WTC11 (cell line): ENCODE results near the gene GRID2. TPM values are rescaled to one million over a fixed set of nuclear protein-coding genes. Genes with fewer than 3 reads are reported as not detected.

Experiments
- ATAC-seq: fragments of 200-7000 bp; cut with Tn5 transposase; 2 replicates; pipeline ENCODE4 v1.10.0; 2021; ENCODE audit warnings: mild to moderate bottlenecking, moderate library complexity
- CTCF ChIA-PET: fragments of 300-600 bp; sonication (Branson Sonifier 250); formaldehyde crosslinking; loops from one replicate; lab custom pipeline; 2021; ENCODE audit warnings: antibody characterized with exemption; lab: Charles Lee
- POLR2A ChIA-PET: fragments of 350-600 bp; sonication (Branson Sonifier 250); formaldehyde crosslinking; loops from one replicate; lab custom pipeline; 2021; ENCODE audit warnings: antibody characterized with exemption; lab: Charles Lee
- DNase-seq: peaks from one replicate; pipeline ENCODE4 v3.0.0; 2021; ENCODE audit warnings: low spot score
- H3K27ac Mint-ChIP-seq: 2 replicates; pipeline ENCODE4 v1.8.0; 2021; ENCODE audit warnings: mixed read lengths
- H3K27me3 Mint-ChIP-seq: 2 replicates; pipeline ENCODE4 v1.8.0; 2021; ENCODE audit warnings: low read depth, mild to moderate bottlenecking, moderate library complexity, mixed read lengths
- H3K36me3 Mint-ChIP-seq: 2 replicates; pipeline ENCODE4 v1.8.0; 2021; ENCODE audit warnings: mixed read lengths
- H3K4me1 Mint-ChIP-seq: 2 replicates; pipeline ENCODE4 v1.8.0; 2022; ENCODE audit warnings: mixed read lengths
- H3K4me3 Mint-ChIP-seq: 2 replicates; pipeline ENCODE4 v1.8.0; 2021; ENCODE audit warnings: mild to moderate bottlenecking, moderate library complexity, mixed read lengths
- H3K9me3 Mint-ChIP-seq: 2 replicates; pipeline ENCODE4 v1.8.0; 2021; ENCODE audit warnings: mixed read lengths
- ATF6 ChIP-seq: sonication (generic); formaldehyde crosslinking; IDR thresholded peaks from 2 replicates; pipeline ENCODE4 v1.8.1; 2023; ENCODE audit warnings: mild to moderate bottlenecking, missing genetic modification reagents
- E2F1 ChIP-seq: sonication (generic); formaldehyde crosslinking; IDR thresholded peaks from 2 replicates; pipeline ENCODE4 v1.8.0; 2022; ENCODE audit warnings: mild to moderate bottlenecking, missing genetic modification reagents
- E2F5 ChIP-seq: sonication (generic); formaldehyde crosslinking; IDR thresholded peaks from 2 replicates; pipeline ENCODE4 v1.8.1; 2022; ENCODE audit warnings: mild to moderate bottlenecking, moderate library complexity, missing genetic modification reagents
- FOXJ3 ChIP-seq: sonication (generic); formaldehyde crosslinking; IDR thresholded peaks from 2 replicates; pipeline ENCODE4 v1.9.0; 2021; ENCODE audit warnings: missing genetic modification reagents, mild to moderate bottlenecking, borderline replicate concordance
- FOXP1 ChIP-seq: sonication (generic); formaldehyde crosslinking; IDR thresholded peaks from 2 replicates; pipeline ENCODE4 v1.8.0; 2022; ENCODE audit warnings: missing genetic modification reagents, mild to moderate bottlenecking, moderate library complexity, borderline replicate concordance
- HMGXB4 ChIP-seq: sonication (generic); formaldehyde crosslinking; IDR thresholded peaks from 2 replicates; pipeline ENCODE4 v1.8.1; 2023; ENCODE audit warnings: mild to moderate bottlenecking, moderate library complexity, missing genetic modification reagents
- IRF2 ChIP-seq: sonication (generic); formaldehyde crosslinking; IDR thresholded peaks from 2 replicates; pipeline ENCODE4 v1.8.0; 2022; ENCODE audit warnings: low read depth, missing genetic modification reagents, borderline replicate concordance
- KAT7 ChIP-seq: sonication (generic); formaldehyde crosslinking; IDR thresholded peaks from 2 replicates; pipeline ENCODE4 v1.8.1; 2023; ENCODE audit warnings: missing genetic modification reagents, mild to moderate bottlenecking, borderline replicate concordance
- MXD4 ChIP-seq: fragments of 250-450 bp; sonication (Bioruptor Pico); IDR thresholded peaks from 2 replicates; pipeline ENCODE4 v1.8.0; 2021; ENCODE audit warnings: mild to moderate bottlenecking, moderate library complexity, borderline replicate concordance
- PRRX2 ChIP-seq: fragments of 250-450 bp; sonication (Bioruptor Pico); IDR thresholded peaks from 2 replicates; pipeline ENCODE4 v1.8.0; 2021; ENCODE audit warnings: mild to moderate bottlenecking
- TEAD4 ChIP-seq: sonication (generic); formaldehyde crosslinking; IDR thresholded peaks from 2 replicates; pipeline ENCODE4 v1.8.0; 2022; ENCODE audit warnings: mild to moderate bottlenecking, missing genetic modification reagents
- TP53 ChIP-seq: sonication (generic); formaldehyde crosslinking; IDR thresholded peaks from 2 replicates; pipeline ENCODE4 v1.8.1; 2023; ENCODE audit warnings: mild to moderate bottlenecking, missing genetic modification reagents
- ZNF121 ChIP-seq: sonication (generic); formaldehyde crosslinking; IDR thresholded peaks from 2 replicates; pipeline ENCODE4 v1.8.0; 2023; ENCODE audit warnings: missing genetic modification reagents
- ZNF317 ChIP-seq: sonication (generic); formaldehyde crosslinking; IDR thresholded peaks from 2 replicates; pipeline ENCODE4 v1.8.1; 2023; ENCODE audit warnings: low read depth, mild to moderate bottlenecking, moderate library complexity, missing genetic modification reagents, borderline replicate concordance
- ZNF671 ChIP-seq: fragments of 250-450 bp; sonication (Bioruptor Pico); IDR thresholded peaks from 2 replicates; pipeline ENCODE4 v1.8.0; 2021; ENCODE audit warnings: mild to moderate bottlenecking
- total RNA-seq: library from RNA; stranded (reverse); gene quantifications from 3 replicates; pipeline ENCODE4 v1.2.3, GENCODE V29; 2021
- TF ChIP-seq, protein P1 (sequence below): sonication (generic); formaldehyde crosslinking; conservative IDR thresholded peaks from 2 replicates; pipeline ENCODE4 v1.8.1; 2023; ENCODE audit warnings: mild to moderate bottlenecking, low read depth, missing genetic modification reagents, moderate library complexity
- TF ChIP-seq, protein P2 (sequence below): fragments of 250-450 bp; sonication (Bioruptor Pico); IDR thresholded peaks from 2 replicates; pipeline ENCODE4 v1.9.0; 2021; ENCODE audit warnings: moderate library complexity, mild to moderate bottlenecking, inconsistent platforms, borderline replicate concordance
- TF ChIP-seq, protein P3 (sequence below): sonication (generic); formaldehyde crosslinking; IDR thresholded peaks from 2 replicates; pipeline ENCODE4 v1.8.1; 2022; ENCODE audit warnings: mild to moderate bottlenecking, missing genetic modification reagents, moderate library complexity, borderline replicate concordance

GRID2 gene
- total RNA-seq, 1 experiment from 2014 or later, result 26.8 TPM

GRCh38 chr4:93320356-93320755, 1016.6 kb downstream of the GRID2 start (continued):
- TF ChIP-seq ATF6 (CRISPR knock-in tag) (no peak), IRF2 (CRISPR knock-in tag) (no peak), HMGXB4 (CRISPR knock-in tag) (no peak), ZNF121 (no peak), KAT7 (CRISPR knock-in tag) (no peak), FOXJ3 (no peak), TP53 (CRISPR knock-in tag) (no peak), MXD4 (CRISPR knock-in tag) (no peak), E2F5 (no peak), PRRX2 (CRISPR knock-in tag) (no peak), FOXP1 (CRISPR knock-in tag) (no peak), ZNF671 (CRISPR knock-in tag) (no peak)
- TF ChIP-seq, protein P1, sequence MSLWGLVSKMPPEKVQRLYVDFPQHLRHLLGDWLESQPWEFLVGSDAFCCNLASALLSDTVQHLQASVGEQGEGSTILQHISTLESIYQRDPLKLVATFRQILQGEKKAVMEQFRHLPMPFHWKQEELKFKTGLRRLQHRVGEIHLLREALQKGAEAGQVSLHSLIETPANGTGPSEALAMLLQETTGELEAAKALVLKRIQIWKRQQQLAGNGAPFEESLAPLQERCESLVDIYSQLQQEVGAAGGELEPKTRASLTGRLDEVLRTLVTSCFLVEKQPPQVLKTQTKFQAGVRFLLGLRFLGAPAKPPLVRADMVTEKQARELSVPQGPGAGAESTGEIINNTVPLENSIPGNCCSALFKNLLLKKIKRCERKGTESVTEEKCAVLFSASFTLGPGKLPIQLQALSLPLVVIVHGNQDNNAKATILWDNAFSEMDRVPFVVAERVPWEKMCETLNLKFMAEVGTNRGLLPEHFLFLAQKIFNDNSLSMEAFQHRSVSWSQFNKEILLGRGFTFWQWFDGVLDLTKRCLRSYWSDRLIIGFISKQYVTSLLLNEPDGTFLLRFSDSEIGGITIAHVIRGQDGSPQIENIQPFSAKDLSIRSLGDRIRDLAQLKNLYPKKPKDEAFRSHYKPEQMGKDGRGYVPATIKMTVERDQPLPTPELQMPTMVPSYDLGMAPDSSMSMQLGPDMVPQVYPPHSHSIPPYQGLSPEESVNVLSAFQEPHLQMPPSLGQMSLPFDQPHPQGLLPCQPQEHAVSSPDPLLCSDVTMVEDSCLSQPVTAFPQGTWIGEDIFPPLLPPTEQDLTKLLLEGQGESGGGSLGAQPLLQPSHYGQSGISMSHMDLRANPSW (CRISPR knock-in tag), result no peak
- TF ChIP-seq, protein P2, sequence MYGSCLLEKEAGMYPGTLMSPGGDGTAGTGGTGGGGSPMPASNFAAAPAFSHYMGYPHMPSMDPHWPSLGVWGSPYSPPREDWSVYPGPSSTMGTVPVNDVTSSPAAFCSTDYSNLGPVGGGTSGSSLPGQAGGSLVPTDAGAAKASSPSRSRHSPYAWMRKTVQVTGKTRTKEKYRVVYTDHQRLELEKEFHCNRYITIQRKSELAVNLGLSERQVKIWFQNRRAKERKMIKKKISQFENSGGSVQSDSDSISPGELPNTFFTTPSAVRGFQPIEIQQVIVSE (CRISPR knock-in tag), result no peak

DNA sequence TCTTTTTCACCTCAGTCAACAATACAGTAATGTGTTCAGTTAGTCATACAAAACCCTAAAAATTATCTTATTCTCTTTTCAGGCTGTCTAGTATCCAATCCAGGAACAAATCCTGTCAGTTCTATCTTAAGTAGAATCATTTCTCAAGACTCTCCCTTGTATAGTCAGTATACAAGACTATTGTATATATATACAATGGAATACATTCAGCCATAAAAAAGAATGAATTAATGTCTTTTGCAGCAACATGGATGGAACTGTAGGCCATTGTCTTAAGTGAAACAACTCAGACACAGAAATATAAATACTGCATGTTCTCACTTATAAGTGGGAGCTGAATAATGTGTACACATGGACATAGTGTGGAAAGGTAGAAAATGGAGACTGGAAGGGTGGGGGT, 1023.6 kb downstream of the GRID2 start:
- DNase-seq (no peak), ATAC-seq (no peak)
- ChIA-PET CTCF (no interaction called here), POLR2A (no interaction called here)
- no peaks in the 10 kb centered on the region for H3K27me3 Mint-ChIP-seq
- H3K27ac Mint-ChIP-seq, result no peak overlapping the region
- H3K9me3 Mint-ChIP-seq, result peaks cover 12% of the 10 kb centered on the region
- H3K4me3 Mint-ChIP-seq, result no peak overlapping the region
- TF ChIP-seq TEAD4 (CRISPR knock-in tag), result no peak
- TF ChIP-seq FOXJ3, result no peak
- no peak for TF ChIP-seq ZNF317 (CRISPR knock-in tag)
- TF ChIP-seq KAT7 (CRISPR knock-in tag), result no peak
- no peak for TF ChIP-seq E2F1 (CRISPR knock-in tag)
- TF ChIP-seq, protein P3, sequence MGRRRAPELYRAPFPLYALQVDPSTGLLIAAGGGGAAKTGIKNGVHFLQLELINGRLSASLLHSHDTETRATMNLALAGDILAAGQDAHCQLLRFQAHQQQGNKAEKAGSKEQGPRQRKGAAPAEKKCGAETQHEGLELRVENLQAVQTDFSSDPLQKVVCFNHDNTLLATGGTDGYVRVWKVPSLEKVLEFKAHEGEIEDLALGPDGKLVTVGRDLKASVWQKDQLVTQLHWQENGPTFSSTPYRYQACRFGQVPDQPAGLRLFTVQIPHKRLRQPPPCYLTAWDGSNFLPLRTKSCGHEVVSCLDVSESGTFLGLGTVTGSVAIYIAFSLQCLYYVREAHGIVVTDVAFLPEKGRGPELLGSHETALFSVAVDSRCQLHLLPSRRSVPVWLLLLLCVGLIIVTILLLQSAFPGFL (CRISPR knock-in tag), result no peak
- no peaks in the 10 kb centered on the region for H3K4me1 Mint-ChIP-seq
- peaks cover 7% of the 10 kb centered on the region; the same call in 1 of the 2 replicates for H3K36me3 Mint-ChIP-seq
